ENCODE data around the gene FFAR3.

- TF ChIP-seq CTCF (conservative IDR thresholded peaks at IDR 0.05 in 1 of 2, IDR thresholded peaks at IDR 0.05 in 1 of 2; ENCODE audit: extremely low read depth in 1 of 2, insufficient read depth in 1 of 2, low read depth in 1 of 2, low read length in 2 of 2) (no peak), EZH2 (IDR thresholded peaks at IDR 0.05; ENCODE audit: borderline replicate concordance, low read length) (no peak)
Measured at GRCh38 chr19:35360880-35361420, 2.7 kb downstream of the FFAR3 start.
